Cardiac fibroblast (primary cell): ENCODE results near the gene MRGPRF.

Experiments
- DNase-seq, 2 donors: peaks; one replicate each; pipeline versions ENCODE4 v3.0.0 to v3.0.0-alpha.2; 2010; ENCODE audit warnings: low read depth in 2 of 2
- H3K4me3 ChIP-seq, 2 donors: replicated peaks in 1 of 2; 1 replicate in 1 of 2; 2 replicates in 1 of 2; pipeline ENCODE4 v1.5.1; 2011; ENCODE audit warnings: low read depth in 2 of 2, low read length in 2 of 2, mild to moderate bottlenecking in 2 of 2, moderate library complexity in 1 of 2
- CTCF ChIP-seq: IDR thresholded peaks from one replicate; pipeline ENCODE4 v1.5.1; 2011; ENCODE audit warnings: low read depth, mild to moderate bottlenecking, low read length, inconsistent platforms

The MRGPRF gene

GRCh38 chr11:68997124-68997994 is 15.7 kb downstream of the MRGPRF start:
- TF ChIP-seq CTCF: no peak
- H3K4me3 ChIP-seq: no peak overlapping the region
- no peak for DNase-seq

GRCh38 chr11:68996376-68997123 is 16.5 kb downstream of the MRGPRF start:
- no peak overlapping the region for H3K4me3 ChIP-seq
- no peak for TF ChIP-seq CTCF
- no peak for DNase-seq

- TF ChIP-seq CTCF: no peak
- DNase-seq: no peak
- H3K4me3 ChIP-seq: no peak overlapping the region
Observed at GRCh38 chr11:68994894-68995285, 18.2 kb downstream of the MRGPRF start.

- no peak for TF ChIP-seq CTCF
- no peak overlapping the region for H3K4me3 ChIP-seq
- no peak for DNase-seq
Observed at GRCh38 chr11:68994161-68994893, 18.7 kb downstream of the MRGPRF start.

- no peak for TF ChIP-seq CTCF
- H3K4me3 ChIP-seq: no peak overlapping the region
- DNase-seq: no peak
Observed at GRCh38 chr11:68993546-68993945, 19.5 kb downstream of the MRGPRF start.

- TF ChIP-seq CTCF: no peak
- H3K4me3 ChIP-seq: no peak overlapping the region
- no peak for DNase-seq
Observed at GRCh38 chr11:68992743-68993255, 20.2 kb downstream of the MRGPRF start.
